Measurements from ENCODE around the gene ONECUT3. TPM values are rescaled to one million over a fixed set of nuclear protein-coding genes. Genes with fewer than 3 reads are reported as not detected.

The ONECUT3 gene
- total and polyA plus RNA-seq, 9 of the 15 experiments (the other 6 are each of a cell fraction or from before 2014, with no cell fraction given): not detected

DNA sequence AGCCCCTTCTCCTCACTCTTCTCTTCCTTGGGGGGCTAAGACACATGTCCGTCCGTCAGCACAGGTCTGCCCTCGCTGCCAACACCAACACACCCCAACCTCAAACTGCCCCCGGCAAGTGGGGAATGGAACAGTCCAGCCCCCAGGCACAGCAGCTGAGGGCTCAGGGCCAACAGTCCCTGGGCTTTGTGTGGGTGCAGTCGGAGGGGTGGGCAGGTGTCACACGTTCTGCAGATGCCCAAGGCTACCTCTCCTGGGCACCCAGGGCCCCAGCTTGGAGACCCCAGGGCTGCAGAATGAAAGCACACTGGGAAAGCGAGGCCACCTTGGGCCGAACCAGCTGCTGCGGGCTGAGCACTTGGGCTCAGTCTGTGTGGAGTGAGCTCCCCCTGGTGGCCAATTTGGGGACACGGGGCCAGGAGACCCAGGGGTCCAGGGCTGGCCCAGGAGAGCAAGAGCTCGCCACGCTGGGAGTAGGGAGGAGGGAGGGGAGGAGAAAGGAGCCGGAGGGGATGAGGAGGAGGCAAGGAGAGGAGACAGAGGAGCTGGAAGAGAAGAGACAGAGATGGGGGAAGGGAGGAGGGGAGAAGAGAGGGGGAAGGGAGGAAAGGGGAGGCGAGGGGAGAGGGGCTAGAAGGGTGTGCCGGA is 72.7 kb downstream of the ONECUT3 start:
- Histone ChIP-seq H3K79me2 (ENCODE audit: control insufficient read depth, insufficient read depth, low read length) (peaks cover 56% of the 10 kb centered on the region), H4K20me1 (replicated peaks; ENCODE audit: control insufficient read depth, insufficient read depth, low read length) (no peaks in the 10 kb centered on the region), H3K4me2 (ENCODE audit: insufficient read depth, low read length) (peak overlapping the region; percentile 83), H3K4me1 (replicated peaks in 1 of 2; ENCODE audit: control insufficient read depth in 2 of 2, insufficient read depth in 2 of 2, low read length in 2 of 2) (peaks cover 11 to 64% of the 10 kb centered on the region in 2 experiments), H3K27ac (ENCODE audit: extremely low read depth, low read depth, low read length) (peak overlapping the region; percentile 67), H3K9me3 (replicated peaks; ENCODE audit: control insufficient read depth, insufficient read depth, low read depth, low read length) (no peaks in the 10 kb centered on the region), H3K4me3 (peak overlapping the region; percentile 42), H3K9me1 (ENCODE audit: control insufficient read depth, insufficient read depth, low read length) (no peaks in the 10 kb centered on the region), H3K27me3 (ENCODE audit: control insufficient read depth in 2 of 2, insufficient read depth in 2 of 2, low read length in 2 of 2) (no peaks in the 10 kb centered on the region), H3K36me3 (ENCODE audit: control insufficient read depth, insufficient read depth, low read length) (peaks cover 83% of the 10 kb centered on the region; the same call in 2 of the 3 replicates), H3K9ac (ENCODE audit: insufficient read depth in 1 of 2, low read depth in 2 of 2, low read length in 2 of 2) (peak overlapping the region; percentile 64 to 92), H2AFZ (ENCODE audit: low read depth, low read length) (no peak overlapping the region)
- intact Hi-C loops (cut with micrococcal nuclease): loop anchor here (1.0 to 2.0 kb wide), 2 partner anchors 13 to 51 kb away; partner anchors contain the start of gene ATP8B3
- CTCF ChIA-PET (ENCODE audit: low intra/inter-chr PET ratio): interaction anchor here (0.6 to 2.3 kb wide), 6 partner anchors 31 to 1996 kb away, joined by 3 to 12 read pairs (median 3); no protein-coding TSS in a partner anchor
- peak; percentile 85 to 93 (median 88) for DNase-seq (ENCODE audit: extremely low read depth in 1 of 4, low spot score in 3 of 4)
- ATAC-seq: peak; percentile 91
- WGBS (ENCODE audit: insufficient coverage, low coverage, missing lambda C conversion rate): 5% methylated on average over 13 of the region's 15 CpGs
- in situ Hi-C loops (cut with MboI): no loop called here
- FAIRE-seq: peak; percentile 93
- POLR2A ChIA-PET: interaction anchor here (0.5 to 3.7 kb wide), 9 partner anchors 11 to 209 kb away, joined by 3 to 27 read pairs (median 4); no protein-coding TSS in a partner anchor
- no TSS peak for BruUV-seq (replicated peaks)
- no peak for TF ChIP-seq YBX1 (IDR thresholded peaks at IDR 0.05)
- TF ChIP-seq ZNF311 (CRISPR knock-in tag; IDR thresholded peaks at IDR 0.05): no peak
- TF ChIP-seq SMAD4 (CRISPR knock-in tag; conservative IDR thresholded peaks at IDR 0.05): no peak
- no peak for TF ChIP-seq ZNF316 (IDR thresholded peaks at IDR 0.05)
- TF ChIP-seq ZNF24 (IDR thresholded peaks at IDR 0.05): no peak
- TF ChIP-seq ZMIZ1 (IDR thresholded peaks at IDR 0.05; ENCODE audit: low read depth in 2 of 2, low read length in 2 of 2): no peak
- TF ChIP-seq CTBP1 (IDR thresholded peaks at IDR 0.05; ENCODE audit: borderline replicate concordance): no peak
- no peak for TF ChIP-seq ZNF696 (CRISPR knock-in tag; conservative IDR thresholded peaks at IDR 0.05)
- TF ChIP-seq ILF3 (IDR thresholded peaks at IDR 0.05; ENCODE audit: borderline replicate concordance): no peak
- no peak for TF ChIP-seq IRF9 (tag; IDR thresholded peaks at IDR 0.05)
- TF ChIP-seq ZBED1 (IDR thresholded peaks at IDR 0.05): no peak
- TF ChIP-seq TFAM (CRISPR knock-in tag; conservative IDR thresholded peaks at IDR 0.05): no peak
- TF ChIP-seq FOXM1 (IDR thresholded peaks at IDR 0.05; ENCODE audit: low read depth): no peak
- no peak for TF ChIP-seq FOXM1 (CRISPR knock-in tag; IDR thresholded peaks at IDR 0.05; ENCODE audit: low read depth)
- TF ChIP-seq PHF20 (IDR thresholded peaks at IDR 0.05; ENCODE audit: partially characterized antibody): no peak
- no peak for TF ChIP-seq ZNF217 (CRISPR knock-in tag; IDR thresholded peaks at IDR 0.05)
- TF ChIP-seq NRF1 (conservative IDR thresholded peaks at IDR 0.05 in 1 of 2, IDR thresholded peaks at IDR 0.05 in 1 of 2): no peak
- TF ChIP-seq BRD9 (IDR thresholded peaks at IDR 0.05; ENCODE audit: low read depth, partially characterized antibody): peak; percentile 92
- TF ChIP-seq ZBTB26 (CRISPR knock-in tag; IDR thresholded peaks at IDR 0.05): no peak
